HG02852 (cell line): ENCODE results near the gene TREX2.
"Not testable (repeated sequence)": the region's sequence is repeated elsewhere in the genome, so short reads cannot be mapped to it uniquely, and the experiment has no call there.

ENCODE experiments used
- ATAC-seq: cut with Tn5 transposase; IDR thresholded peaks from one replicate; pipeline ENCODE4 v1.9.1; 2021; ENCODE audit warnings: mild to moderate bottlenecking, moderate library complexity; ENCODE audit not compliant: unreplicated experiment

TREX2 gene

GRCh38 chrX:153410888-153411254, 35.0 kb downstream of the TREX2 start:
- ATAC-seq = no peak

DNA sequence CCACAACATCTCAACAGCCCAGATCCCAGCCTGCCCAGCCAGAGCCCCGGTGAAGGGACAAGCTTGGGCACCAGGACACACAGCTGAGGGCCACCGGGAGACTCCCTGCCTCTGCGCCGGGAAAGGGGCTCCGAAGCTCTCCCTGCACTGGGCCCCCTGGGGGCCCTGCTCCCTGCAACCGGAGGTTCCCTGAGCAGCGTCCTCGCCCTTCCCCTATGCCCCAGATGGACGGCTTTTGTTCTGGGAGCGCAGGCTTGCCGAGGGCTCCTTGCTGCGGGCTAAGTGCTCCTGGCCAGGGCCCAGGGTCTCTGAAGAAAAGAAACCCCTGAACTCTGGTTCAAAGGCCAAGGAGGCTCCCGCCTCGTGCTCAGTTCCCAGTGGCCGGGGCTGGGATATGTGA, 35.5 kb downstream of the TREX2 start:
- no peak for ATAC-seq

DNA sequence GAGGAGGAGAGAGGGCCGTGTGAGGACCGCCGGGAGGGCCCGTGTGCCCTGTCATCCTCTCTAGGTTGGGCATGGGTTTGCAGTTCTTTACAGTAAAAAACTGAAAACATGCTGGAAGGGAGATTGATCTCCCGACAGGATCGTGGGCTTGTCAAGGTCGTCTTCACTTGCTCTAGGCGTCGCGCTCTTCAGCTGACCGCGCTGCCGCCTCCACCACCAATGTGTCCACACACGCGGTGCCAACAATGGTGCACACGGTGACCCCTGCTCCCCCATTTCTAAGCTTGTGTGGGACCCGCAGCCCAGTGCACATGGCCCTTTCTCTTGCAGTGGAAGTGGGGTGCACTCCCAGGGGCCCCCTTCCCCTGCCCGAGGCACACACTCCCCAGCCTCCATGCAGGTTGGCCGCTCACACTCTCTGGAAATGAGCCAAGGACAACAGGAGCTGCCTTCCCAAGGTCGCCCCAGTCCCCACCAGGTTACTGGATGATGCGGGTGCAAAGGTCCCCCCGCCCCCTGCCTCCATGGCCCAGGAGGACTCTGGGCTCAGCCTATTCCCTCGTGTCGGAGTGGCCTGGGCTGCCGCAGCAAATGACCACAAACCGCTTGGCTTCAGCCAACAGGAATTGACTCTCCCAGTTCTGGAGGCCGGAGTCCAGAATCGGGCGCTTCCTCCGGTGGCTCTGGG, 36.3 kb downstream of the TREX2 start:
- ATAC-seq = no peak

- no peak for ATAC-seq
Measured at GRCh38 chrX:153408871-153409351, 36.9 kb downstream of the TREX2 start.

- ATAC-seq = no peak
Measured at GRCh38 chrX:153408221-153408721, 37.6 kb downstream of the TREX2 start.

GRCh38 chrX:153407736-153408135, 38.1 kb downstream of the TREX2 start:
- no peak for ATAC-seq

DNA sequence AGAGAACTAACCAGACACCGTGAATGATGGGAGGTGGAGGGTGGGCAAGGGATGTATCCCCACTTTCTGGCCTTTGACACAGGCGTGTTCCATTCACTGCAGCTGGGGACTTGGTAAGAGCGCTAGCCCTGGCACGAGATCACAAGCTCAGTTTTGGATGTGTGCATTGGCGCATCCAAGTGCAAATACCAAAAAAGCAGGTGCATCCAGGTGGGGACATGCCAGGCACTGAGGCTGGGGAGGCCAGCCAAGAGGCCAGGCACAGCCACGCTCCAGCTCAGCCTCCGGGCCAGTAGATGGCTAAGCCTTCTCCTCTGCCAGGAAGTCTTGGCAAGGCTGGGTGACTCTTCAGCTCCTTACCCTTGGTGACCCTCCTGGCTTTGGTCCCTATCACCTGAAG, 39.0 kb downstream of the TREX2 start:
- ATAC-seq = no peak

DNA sequence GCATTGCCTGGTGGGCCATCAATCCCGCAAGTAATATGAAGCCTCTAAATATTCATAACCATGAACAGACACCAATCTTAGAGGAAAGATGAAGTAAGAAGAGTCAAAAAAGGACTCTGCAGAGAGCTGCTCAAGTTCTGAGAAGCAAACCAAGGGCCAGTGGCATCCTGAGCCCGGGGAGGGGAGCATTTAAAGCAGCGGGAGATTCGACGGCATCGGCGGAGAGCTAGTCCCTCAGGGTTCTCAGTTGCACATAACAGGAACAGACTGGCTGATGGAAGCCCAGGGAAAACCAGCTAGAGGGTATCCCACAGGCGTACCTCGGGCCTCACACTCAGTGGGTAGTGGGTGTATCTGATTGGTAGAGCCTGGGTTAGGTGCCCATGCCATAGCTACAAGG, 39.8 kb downstream of the TREX2 start:
- no peak for ATAC-seq

GRCh38 chrX:153405426-153405825, 40.4 kb downstream of the TREX2 start:
- ATAC-seq = no peak

- ATAC-seq = not testable (repeated sequence)
Measured at GRCh38 chrX:153404333-153404732, 41.5 kb downstream of the TREX2 start.

GRCh38 chrX:153401133-153401764, 44.6 kb downstream of the TREX2 start, which contains the start of gene PNMA6E:
PNMA6E (minus strand) TSS chrX:153401350; CDS start chrX:153398849, 2,501 bp downstream.
- no peak for ATAC-seq

- no peak for ATAC-seq
Measured at GRCh38 chrX:153400146-153401132, 45.4 kb downstream of the TREX2 start.

DNA sequence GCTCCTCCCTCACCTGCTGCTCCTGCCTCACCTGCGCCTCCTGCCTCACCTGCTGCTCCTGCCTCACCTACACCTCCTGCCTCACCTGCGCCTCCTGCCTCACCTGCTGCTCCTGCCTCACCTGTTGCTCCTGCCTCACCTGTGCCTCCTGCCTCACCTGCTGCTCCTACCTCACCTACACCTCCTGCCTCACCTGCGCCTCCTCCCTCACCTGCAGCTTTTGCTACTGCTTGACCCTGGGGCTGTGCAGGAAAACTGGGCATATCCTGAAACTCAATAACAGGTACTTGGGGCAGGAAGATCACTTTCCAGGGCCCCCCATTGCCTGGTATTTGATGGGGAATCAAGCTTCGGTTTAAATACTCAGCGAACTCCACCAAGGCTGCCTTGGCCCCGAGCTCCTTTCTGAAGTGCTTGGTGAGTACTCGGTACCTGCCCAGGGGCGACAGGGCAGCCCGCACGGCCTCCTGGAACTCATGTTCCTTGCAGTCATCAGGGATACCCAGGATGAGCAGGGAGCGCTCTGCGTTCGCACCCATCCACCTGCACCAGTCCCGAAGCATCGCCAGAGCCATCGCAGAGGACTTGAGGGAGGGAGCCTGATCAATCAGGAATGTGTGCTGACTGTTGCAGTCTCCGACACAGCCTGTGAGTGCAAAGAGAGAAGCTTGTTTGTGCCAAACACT, 47.4 kb downstream of the TREX2 start:
- no peak for ATAC-seq

GRCh38 chrX:153397256-153397960, 48.4 kb downstream of the TREX2 start:
- no peak for ATAC-seq

- ATAC-seq = no peak
Measured at GRCh38 chrX:153396320-153397195, 49.3 kb downstream of the TREX2 start.

DNA sequence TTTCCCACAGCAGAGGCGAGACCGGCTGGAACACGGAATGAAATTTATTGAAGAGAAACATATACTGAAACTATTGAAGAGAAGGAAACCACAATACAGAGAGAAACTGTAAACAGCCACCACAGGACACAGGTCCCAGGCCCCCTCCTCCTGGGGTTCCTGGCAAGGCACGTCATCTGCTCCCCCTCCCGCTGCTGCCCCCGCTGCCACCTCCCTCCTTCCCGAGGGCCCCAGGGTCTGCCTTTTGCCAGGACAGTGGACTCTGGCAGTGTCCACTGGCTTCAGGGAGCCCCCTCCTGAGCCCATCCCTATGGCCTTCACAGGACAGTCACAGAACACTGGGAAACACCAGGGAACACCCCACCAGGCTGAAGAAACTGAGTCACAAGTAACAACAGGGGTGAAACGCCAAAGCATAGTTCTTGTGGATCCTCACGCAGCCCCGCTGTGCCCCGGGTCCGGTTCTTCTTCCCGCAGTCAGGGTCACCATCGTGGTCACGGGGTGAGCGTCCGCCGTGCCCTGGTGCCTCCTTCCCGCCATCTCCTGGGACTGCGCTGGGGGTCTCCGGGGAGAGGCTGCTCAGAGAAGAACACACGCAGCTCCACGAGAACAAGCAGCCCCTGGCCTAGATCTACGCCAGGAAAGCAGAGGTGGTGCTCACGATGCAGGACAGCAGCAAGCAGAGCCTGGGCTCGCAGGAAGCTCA, 50.1 kb downstream of the TREX2 start:
- no peak for ATAC-seq

- no peak for ATAC-seq
Measured at GRCh38 chrX:153394612-153395011, 51.2 kb downstream of the TREX2 start.
